Suprapubic skin (tissue), 4 donors: ENCODE measurements around the gene IQCH.

Experiments
- EP300 ChIP-seq: sonication (generic); formaldehyde crosslinking; IDR thresholded peaks from one replicate; pipeline ENCODE4 v1.6.1; 2017; ENCODE audit warnings: antibody characterized with exemption
- POLR2A ChIP-seq, 2 donors: fragments of 450-650 bp; IDR thresholded peaks; one replicate each; pipeline ENCODE4 v1.6.1; 2017; ENCODE audit warnings: antibody characterized with exemption in 2 of 2, mild to moderate bottlenecking in 2 of 2, moderate library complexity in 2 of 2
- POLR2AphosphoS5 ChIP-seq, 3 donors: sonication (generic); formaldehyde crosslinking; IDR thresholded peaks; one replicate each; pipeline ENCODE4 v1.6.1; 2017; ENCODE audit warnings: antibody characterized with exemption in 3 of 3
- TF ChIP-seq, protein P1 (sequence below), 2 donors: fragments of 200-600 bp in 1 of 2; fragments of 450-650 bp in 1 of 2; sonication (generic) in 1 of 2; IDR thresholded peaks; one replicate each; pipeline ENCODE4 v1.5.1; 2016 to 2019; ENCODE audit warnings: antibody characterized with exemption in 2 of 2, mild to moderate bottlenecking in 1 of 2, moderate library complexity in 1 of 2

DNA sequence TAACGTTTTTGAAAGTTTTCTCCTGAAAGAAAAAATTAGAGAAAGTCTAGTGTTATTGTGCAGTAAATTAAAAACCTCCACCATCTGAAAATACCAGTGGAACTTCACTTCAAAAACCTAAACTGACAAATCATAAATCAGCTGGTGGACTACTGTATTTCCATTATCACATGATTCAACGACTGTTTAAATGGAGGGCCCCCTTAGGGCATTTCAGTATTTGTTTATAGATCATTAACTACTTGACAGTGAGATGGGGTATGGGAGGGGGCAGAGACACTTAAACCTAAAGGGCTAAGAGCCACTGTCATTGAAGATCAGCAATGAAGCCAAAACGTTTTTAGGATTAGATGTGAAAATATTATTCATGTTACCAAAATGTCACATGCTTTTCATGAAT, 257.6 kb downstream of the IQCH start:
- TF ChIP-seq, protein P1, sequence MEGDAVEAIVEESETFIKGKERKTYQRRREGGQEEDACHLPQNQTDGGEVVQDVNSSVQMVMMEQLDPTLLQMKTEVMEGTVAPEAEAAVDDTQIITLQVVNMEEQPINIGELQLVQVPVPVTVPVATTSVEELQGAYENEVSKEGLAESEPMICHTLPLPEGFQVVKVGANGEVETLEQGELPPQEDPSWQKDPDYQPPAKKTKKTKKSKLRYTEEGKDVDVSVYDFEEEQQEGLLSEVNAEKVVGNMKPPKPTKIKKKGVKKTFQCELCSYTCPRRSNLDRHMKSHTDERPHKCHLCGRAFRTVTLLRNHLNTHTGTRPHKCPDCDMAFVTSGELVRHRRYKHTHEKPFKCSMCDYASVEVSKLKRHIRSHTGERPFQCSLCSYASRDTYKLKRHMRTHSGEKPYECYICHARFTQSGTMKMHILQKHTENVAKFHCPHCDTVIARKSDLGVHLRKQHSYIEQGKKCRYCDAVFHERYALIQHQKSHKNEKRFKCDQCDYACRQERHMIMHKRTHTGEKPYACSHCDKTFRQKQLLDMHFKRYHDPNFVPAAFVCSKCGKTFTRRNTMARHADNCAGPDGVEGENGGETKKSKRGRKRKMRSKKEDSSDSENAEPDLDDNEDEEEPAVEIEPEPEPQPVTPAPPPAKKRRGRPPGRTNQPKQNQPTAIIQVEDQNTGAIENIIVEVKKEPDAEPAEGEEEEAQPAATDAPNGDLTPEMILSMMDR (IDR thresholded peaks at IDR 0.05), result no peak
- TF ChIP-seq POLR2A (IDR thresholded peaks at IDR 0.05) (no peak), POLR2AphosphoS5 (IDR thresholded peaks at IDR 0.05) (no peak), EP300 (no peak)
